ENCODE measurements around the gene CLCNKB. TPM values are rescaled to one million over a fixed set of nuclear protein-coding genes. Genes with fewer than 3 reads are reported as not detected.

Gene CLCNKB
- total RNA-seq, 1 experiment from 2014 or later, result not detected

DNA sequence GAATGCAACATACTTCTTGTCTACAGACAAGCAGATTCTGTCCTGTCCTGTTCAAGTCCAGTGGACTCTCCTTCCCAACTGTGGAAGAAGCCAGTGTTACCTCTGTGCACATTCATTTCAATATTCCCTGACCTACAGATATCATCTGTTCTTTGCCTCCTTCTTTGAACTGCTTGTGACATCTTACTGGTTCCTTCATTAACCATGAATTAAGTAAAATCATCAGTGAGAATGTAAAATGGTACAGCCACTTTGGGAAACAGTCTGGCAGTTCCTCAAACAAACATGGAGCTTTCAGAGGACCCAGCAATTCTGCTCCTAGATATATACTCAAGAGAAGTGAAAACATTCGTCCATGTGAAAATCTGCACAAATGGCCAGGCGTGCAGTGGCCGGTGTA is 32.7 kb upstream of the CLCNKB start:
- H3K4me1 ChIP-seq, result no peaks in the 10 kb centered on the region
- no peaks in the 10 kb centered on the region for H3K27me3 Mint-ChIP-seq (ENCODE audit: insufficient read depth, unreplicated experiment)
- no peaks in the 10 kb centered on the region for H3K36me3 ChIP-seq (ENCODE audit: control insufficient read depth, insufficient read depth, low read length)
- H3K9me3 ChIP-seq, result no peaks in the 10 kb centered on the region
- no peaks in the 10 kb centered on the region for H3K4me1 Mint-ChIP-seq (ENCODE audit: low read depth, unreplicated experiment)
- POLR2A ChIA-PET, result no interaction called here
- H3K27me3 ChIP-seq (replicated peaks; ENCODE audit: control insufficient read depth, insufficient read depth, low read length), result no peaks in the 10 kb centered on the region
- no peak overlapping the region for H3K27ac Mint-ChIP-seq (ENCODE audit: unreplicated experiment)
- H3K4me3 Mint-ChIP-seq (ENCODE audit: unreplicated experiment), result no peak overlapping the region
- no peaks in the 10 kb centered on the region for H3K9me3 Mint-ChIP-seq (ENCODE audit: unreplicated experiment)
- intact Hi-C loops (cut with micrococcal nuclease; ENCODE audit: unreplicated experiment), result no loop called here
- BruUV-seq (replicated peaks), result no TSS peak
- no peak overlapping the region for H3K4me3 ChIP-seq (ENCODE audit: low read depth, low read length)
- no peak for DNase-seq
- no peaks in the 10 kb centered on the region for H3K36me3 Mint-ChIP-seq (ENCODE audit: insufficient read depth, unreplicated experiment)
- TF ChIP-seq, protein P1, sequence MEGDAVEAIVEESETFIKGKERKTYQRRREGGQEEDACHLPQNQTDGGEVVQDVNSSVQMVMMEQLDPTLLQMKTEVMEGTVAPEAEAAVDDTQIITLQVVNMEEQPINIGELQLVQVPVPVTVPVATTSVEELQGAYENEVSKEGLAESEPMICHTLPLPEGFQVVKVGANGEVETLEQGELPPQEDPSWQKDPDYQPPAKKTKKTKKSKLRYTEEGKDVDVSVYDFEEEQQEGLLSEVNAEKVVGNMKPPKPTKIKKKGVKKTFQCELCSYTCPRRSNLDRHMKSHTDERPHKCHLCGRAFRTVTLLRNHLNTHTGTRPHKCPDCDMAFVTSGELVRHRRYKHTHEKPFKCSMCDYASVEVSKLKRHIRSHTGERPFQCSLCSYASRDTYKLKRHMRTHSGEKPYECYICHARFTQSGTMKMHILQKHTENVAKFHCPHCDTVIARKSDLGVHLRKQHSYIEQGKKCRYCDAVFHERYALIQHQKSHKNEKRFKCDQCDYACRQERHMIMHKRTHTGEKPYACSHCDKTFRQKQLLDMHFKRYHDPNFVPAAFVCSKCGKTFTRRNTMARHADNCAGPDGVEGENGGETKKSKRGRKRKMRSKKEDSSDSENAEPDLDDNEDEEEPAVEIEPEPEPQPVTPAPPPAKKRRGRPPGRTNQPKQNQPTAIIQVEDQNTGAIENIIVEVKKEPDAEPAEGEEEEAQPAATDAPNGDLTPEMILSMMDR (IDR thresholded peaks at IDR 0.05; ENCODE audit: insufficient read depth in 1 of 2, low read depth in 1 of 2, low read length in 1 of 2, severe bottlenecking in 1 of 2, unreplicated experiment in 1 of 2), result no peak
- CTCF ChIA-PET, result interaction anchor here (0.6 to 1.5 kb wide), 2 partner anchors 45 to 84 kb away, joined by 4 read pairs; no protein-coding TSS in a partner anchor

DNA sequence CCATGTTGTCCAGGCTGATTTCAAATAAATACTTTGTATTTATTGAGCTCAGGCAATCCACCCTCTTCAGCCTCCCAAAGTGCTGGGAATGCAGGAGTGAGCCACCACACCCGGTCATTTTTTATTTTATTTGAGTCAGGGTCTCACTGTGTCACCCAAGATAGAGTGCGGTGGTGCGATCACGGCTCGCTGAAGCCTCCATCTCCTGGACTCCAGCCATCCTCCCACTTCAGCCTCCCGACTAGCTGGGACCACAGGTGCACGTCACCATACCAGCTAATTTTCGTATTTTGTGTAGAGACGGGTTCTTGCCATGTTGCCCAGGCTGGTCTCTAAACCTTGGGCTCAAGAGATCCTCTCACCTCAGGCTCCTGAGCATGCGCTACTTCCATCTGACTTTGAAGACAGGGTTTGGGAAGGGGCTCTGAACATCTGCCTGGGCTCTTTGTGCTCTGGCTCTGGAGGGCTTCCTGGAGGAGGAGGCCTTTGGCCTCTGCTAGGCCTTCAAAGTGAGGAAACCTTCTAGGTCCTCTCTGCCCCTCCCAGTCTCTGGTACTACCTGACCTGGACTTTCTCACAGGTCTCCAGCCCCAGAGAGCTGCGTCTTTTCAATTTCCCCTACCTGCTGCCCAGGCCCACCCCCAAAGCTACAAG is 31.5 kb upstream of the CLCNKB start:
- H3K4me3 ChIP-seq (ENCODE audit: low read depth, low read length), result no peak overlapping the region
- H3K27me3 Mint-ChIP-seq (ENCODE audit: insufficient read depth, unreplicated experiment), result no peaks in the 10 kb centered on the region
- no peaks in the 10 kb centered on the region for H3K36me3 Mint-ChIP-seq (ENCODE audit: insufficient read depth, unreplicated experiment)
- no TSS peak for BruUV-seq (replicated peaks)
- TF ChIP-seq, protein P1 (IDR thresholded peaks at IDR 0.05; ENCODE audit: insufficient read depth in 1 of 2, low read depth in 1 of 2, low read length in 1 of 2, severe bottlenecking in 1 of 2, unreplicated experiment in 1 of 2), result no peak
- POLR2A ChIA-PET, result no interaction called here
- no peaks in the 10 kb centered on the region for H3K4me1 ChIP-seq
- H3K4me3 Mint-ChIP-seq (ENCODE audit: unreplicated experiment), result no peak overlapping the region
- intact Hi-C loops (cut with micrococcal nuclease; ENCODE audit: unreplicated experiment), result no loop called here
- no peaks in the 10 kb centered on the region for H3K4me1 Mint-ChIP-seq (ENCODE audit: low read depth, unreplicated experiment)
- no peaks in the 10 kb centered on the region for H3K9me3 ChIP-seq
- H3K9me3 Mint-ChIP-seq (ENCODE audit: unreplicated experiment), result no peaks in the 10 kb centered on the region
- CTCF ChIA-PET, result no interaction called here
- H3K27me3 ChIP-seq (replicated peaks; ENCODE audit: control insufficient read depth, insufficient read depth, low read length), result no peaks in the 10 kb centered on the region
- H3K36me3 ChIP-seq (ENCODE audit: control insufficient read depth, insufficient read depth, low read length), result no peaks in the 10 kb centered on the region
- no peak overlapping the region for H3K27ac Mint-ChIP-seq (ENCODE audit: unreplicated experiment)
- DNase-seq, result no peak

DNA sequence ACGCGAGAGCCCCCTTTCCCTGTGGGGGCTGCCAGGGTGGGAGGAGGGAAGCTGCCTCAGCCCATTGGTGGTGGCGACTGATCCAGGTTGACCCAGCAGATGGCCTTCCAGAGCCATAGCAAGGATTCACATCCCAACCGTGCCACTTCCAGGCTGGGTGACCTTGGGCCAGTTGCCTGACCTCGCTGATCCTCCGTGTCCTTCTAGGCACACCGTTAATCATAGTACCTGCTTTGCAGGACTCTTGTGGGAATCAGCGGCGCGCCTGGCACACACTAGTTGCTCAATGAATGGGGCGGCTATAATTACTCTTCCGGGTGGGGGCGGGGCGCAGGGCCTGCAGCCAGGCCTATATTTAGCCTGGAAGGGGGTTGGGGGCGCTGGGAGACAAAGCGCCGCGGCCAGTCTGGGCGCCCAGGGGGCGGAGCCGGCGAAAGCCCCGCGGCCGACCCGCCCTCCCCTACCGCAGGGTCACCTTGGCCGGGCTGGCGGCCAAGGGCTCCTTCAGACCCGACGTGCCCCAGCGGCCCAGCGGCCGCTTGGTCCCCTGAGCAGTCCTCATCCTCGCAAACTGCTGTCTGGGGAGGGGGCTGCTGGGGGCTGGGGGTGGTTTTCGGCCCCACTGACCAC is 30.9 kb upstream of the CLCNKB start:
- TF ChIP-seq, protein P1 (IDR thresholded peaks at IDR 0.05; ENCODE audit: insufficient read depth in 1 of 2, low read depth in 1 of 2, low read length in 1 of 2, severe bottlenecking in 1 of 2, unreplicated experiment in 1 of 2), result no peak
- ChIA-PET POLR2A (no interaction called here), CTCF (no interaction called here)
- no peaks in the 10 kb centered on the region for H3K36me3 Mint-ChIP-seq (ENCODE audit: insufficient read depth, unreplicated experiment)
- no peaks in the 10 kb centered on the region for H3K9me3 ChIP-seq
- no peaks in the 10 kb centered on the region for H3K4me1 Mint-ChIP-seq (ENCODE audit: low read depth, unreplicated experiment)
- DNase-seq, result no peak
- H3K4me1 ChIP-seq, result no peaks in the 10 kb centered on the region
- intact Hi-C loops (cut with micrococcal nuclease; ENCODE audit: unreplicated experiment), result no loop called here
- no peaks in the 10 kb centered on the region for H3K27me3 ChIP-seq (replicated peaks; ENCODE audit: control insufficient read depth, insufficient read depth, low read length)
- H3K9me3 Mint-ChIP-seq (ENCODE audit: unreplicated experiment), result no peaks in the 10 kb centered on the region
- no peak overlapping the region for H3K27ac Mint-ChIP-seq (ENCODE audit: unreplicated experiment)
- H3K4me3 ChIP-seq (ENCODE audit: low read depth, low read length), result no peak overlapping the region
- no TSS peak for BruUV-seq (replicated peaks)
- H3K4me3 Mint-ChIP-seq (ENCODE audit: unreplicated experiment), result no peak overlapping the region
- H3K36me3 ChIP-seq (ENCODE audit: control insufficient read depth, insufficient read depth, low read length), result no peaks in the 10 kb centered on the region
- no peaks in the 10 kb centered on the region for H3K27me3 Mint-ChIP-seq (ENCODE audit: insufficient read depth, unreplicated experiment)
